HepG2 (cell line): ENCODE data around the gene SRRT. TPM values are rescaled to one million over a fixed set of nuclear protein-coding genes. Genes with fewer than 3 reads are reported as not detected.
A peak's percentile ranks its signal among the peaks of the same experiment; 100 is the strongest.

Experiments used
- E2F5 ChIP-seq: sonication (generic); formaldehyde crosslinking; conservative IDR thresholded peaks from 2 replicates; pipeline ENCODE4 v1.4.0; 2020; ENCODE audit warnings: missing genetic modification reagents
- ELF1 ChIP-seq: sonication (generic); formaldehyde crosslinking; IDR thresholded peaks from 2 replicates; pipeline ENCODE4 v1.4.0; 2020; ENCODE audit warnings: missing genetic modification reagents
- ETV5 ChIP-seq: IDR thresholded peaks from 2 replicates; pipeline ENCODE4 v1.6.1; 2018; ENCODE audit warnings: missing biosample characterization, missing genetic modification reagents, inconsistent platforms, borderline replicate concordance
- FOXO4 ChIP-seq: sonication (generic); formaldehyde crosslinking; conservative IDR thresholded peaks from 2 replicates; pipeline ENCODE4 v1.8.1; 2023; ENCODE audit warnings: missing genetic modification reagents
- GATAD1 ChIP-seq: IDR thresholded peaks from 2 replicates; pipeline ENCODE4 v1.6.1; 2016; ENCODE audit warnings: missing genetic modification reagents, missing compliant biosample characterization
- HNRNPH1 ChIP-seq: fragments of 200-400 bp; formaldehyde crosslinking; optimal IDR thresholded peaks from 2 replicates; pipeline ENCODE3; 2017; ENCODE audit warnings: mild to moderate bottlenecking, low read depth, low read length
- IRF1 ChIP-seq: sonication (generic); formaldehyde crosslinking; IDR thresholded peaks from 2 replicates; pipeline ENCODE4 v1.4.0; 2020; ENCODE audit warnings: low read depth, mild to moderate bottlenecking, missing genetic modification reagents
- NCOA5 ChIP-seq: sonication (generic); formaldehyde crosslinking; IDR thresholded peaks from 2 replicates; pipeline ENCODE4 v1.4.0; 2020; ENCODE audit warnings: missing genetic modification reagents
- NPAS2 ChIP-seq: sonication (generic); formaldehyde crosslinking; IDR thresholded peaks from 2 replicates; pipeline ENCODE4 v1.8.0; 2022; ENCODE audit warnings: mild to moderate bottlenecking, missing genetic modification reagents, borderline replicate concordance
- NR0B2 ChIP-seq: sonication (generic); formaldehyde crosslinking; IDR thresholded peaks from 2 replicates; pipeline ENCODE4 v1.4.0; 2020; ENCODE audit warnings: mild to moderate bottlenecking, missing genetic modification reagents
- NR2C2 ChIP-seq: sonication (generic); formaldehyde crosslinking; IDR thresholded peaks from 2 replicates; pipeline ENCODE4 v1.4.0; 2020; ENCODE audit warnings: missing genetic modification reagents, mild to moderate bottlenecking, moderate library complexity, borderline replicate concordance
- SALL1 ChIP-seq: sonication (generic); formaldehyde crosslinking; IDR thresholded peaks from 2 replicates; pipeline ENCODE4 v1.8.0; 2022; ENCODE audit warnings: mild to moderate bottlenecking, missing genetic modification reagents
- SNAPC2 ChIP-seq: sonication (generic); formaldehyde crosslinking; IDR thresholded peaks from 2 replicates; pipeline ENCODE4 v1.8.1; 2022; ENCODE audit warnings: mild to moderate bottlenecking, missing genetic modification reagents
- ZBTB14 ChIP-seq: sonication (generic); formaldehyde crosslinking; IDR thresholded peaks from 2 replicates; pipeline ENCODE4 v1.4.0; 2020; ENCODE audit warnings: missing genetic modification reagents
- ZNF3 ChIP-seq: IDR thresholded peaks from 2 replicates; pipeline ENCODE4 v1.7.0; 2017; ENCODE audit warnings: inconsistent platforms
- ZNF616 ChIP-seq: sonication (generic); formaldehyde crosslinking; IDR thresholded peaks from 2 replicates; pipeline ENCODE4 v1.5.0; 2020; ENCODE audit warnings: low read depth, mild to moderate bottlenecking, missing genetic modification reagents
- ZNF619 ChIP-seq: sonication (generic); formaldehyde crosslinking; IDR thresholded peaks from 2 replicates; pipeline ENCODE4 v1.4.0; 2020; ENCODE audit warnings: mild to moderate bottlenecking, missing genetic modification reagents
- ZNF670 ChIP-seq: sonication (generic); formaldehyde crosslinking; IDR thresholded peaks from 2 replicates; pipeline ENCODE4 v1.8.0; 2022; ENCODE audit warnings: mild to moderate bottlenecking, missing genetic modification reagents, borderline replicate concordance
- ZNF891 ChIP-seq: sonication (generic); formaldehyde crosslinking; IDR thresholded peaks from 2 replicates; pipeline ENCODE4 v1.5.0; 2020; ENCODE audit warnings: mild to moderate bottlenecking, missing genetic modification reagents
- polyA plus RNA-seq, 8 experiments: library from polyadenylated mRNA; depleted of rRNA in 3 of 8; stranded (reverse) in 7 of 8; unstranded in 1 of 8; fragments of >200 nt; fragmentation: Illumina TruSeq in 4 of 8; extraction: Trizol in 4 of 8; gene quantifications; 2 replicates each; pipeline versions ENCODE4 v1.2.1 to v1.2.3, GENCODE V29; 2011 to 2016; ENCODE audit warnings: low read depth in 4 of 8, missing spikeins in 1 of 8, mixed read lengths in 1 of 8; ENCODE audit not compliant: insufficient read depth in 1 of 8
- total RNA-seq, 5 experiments: library from RNA; depleted of rRNA; stranded (reverse); fragments of >200 nt; fragmentation: Illumina TruSeq; extraction: Trizol; gene quantifications; 2 replicates each; pipeline ENCODE4 v1.2.3, GENCODE V29; 2016; ENCODE audit warnings: low read depth in 1 of 5
- TF ChIP-seq, protein P1 (sequence below): sonication (generic); formaldehyde crosslinking; IDR thresholded peaks from 2 replicates; pipeline ENCODE4 v1.4.0; 2020; ENCODE audit warnings: missing genetic modification reagents
- TF ChIP-seq, protein P2 (sequence below): sonication (generic); formaldehyde crosslinking; IDR thresholded peaks from 2 replicates; pipeline ENCODE4 v1.9.0; 2021; ENCODE audit warnings: missing genetic modification reagents, mild to moderate bottlenecking, borderline replicate concordance

SRRT gene
- total and polyA plus RNA-seq, 2 of the 13 experiments (the other 11 are each of a cell fraction or from before 2014, with no cell fraction given): 26.2 to 106 TPM

DNA sequence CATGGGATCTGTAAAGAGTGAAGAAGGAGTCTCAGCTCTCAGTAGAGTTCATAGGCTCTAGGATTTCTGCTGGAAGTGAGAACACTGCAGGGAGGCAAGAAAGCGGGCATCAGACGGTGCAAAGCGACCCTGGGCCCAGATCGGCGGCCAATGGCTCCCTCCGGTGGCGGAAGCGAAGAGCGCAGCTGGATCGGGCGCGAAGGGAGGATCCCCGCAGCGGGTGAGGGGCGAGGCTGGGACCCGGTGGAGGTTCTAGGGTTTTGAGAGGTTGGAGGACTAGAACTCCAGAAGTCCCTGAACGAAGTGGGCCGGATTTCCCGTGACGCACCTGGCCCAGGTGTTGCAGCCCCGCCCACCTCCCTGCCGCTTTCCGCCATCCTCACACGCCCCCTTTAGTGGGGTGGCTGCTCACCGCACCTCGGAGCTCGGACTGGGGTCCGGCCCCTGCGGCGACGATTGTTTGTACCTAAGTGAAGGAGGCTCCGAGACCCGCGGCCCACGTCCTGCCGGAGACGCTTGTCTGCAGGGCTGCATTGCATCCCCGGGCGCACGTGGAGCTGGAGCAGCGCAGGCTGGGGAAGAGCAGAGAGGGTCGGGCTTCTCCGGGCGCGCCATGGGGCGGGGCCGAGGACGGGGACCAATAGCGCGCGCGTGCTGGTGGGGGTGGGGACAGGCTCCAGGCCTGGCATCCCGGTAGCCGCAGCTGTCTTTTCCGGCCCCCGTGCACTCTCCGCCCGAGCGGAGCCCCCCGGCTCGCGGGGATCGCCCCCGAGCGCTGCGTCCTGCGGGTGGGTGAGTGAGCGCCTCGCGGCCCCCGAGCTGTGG, 22.6 kb upstream of the SRRT start, which contains the start of gene SLC12A9 (continued):
- TF ChIP-seq ZNF619 (peak; percentile 62; the same call in 1 of the 2 replicates), ZNF3 (no peak), E2F5 (CRISPR knock-in tag) (no peak), GATAD1 (peak; percentile 31; the same call in 1 of the 2 replicates), ZBTB14 (no peak), NPAS2 (CRISPR knock-in tag) (no peak), ZNF891 (CRISPR knock-in tag) (0 out of 2 replicates have a peak, but pooled peaks have one; percentile 13), IRF1 (no peak), ELF1 (CRISPR knock-in tag) (no peak), NCOA5 (CRISPR knock-in tag) (no peak), NR2C2 (CRISPR knock-in tag) (no peak), ETV5 (CRISPR knock-in tag) (no peak), SALL1 (CRISPR knock-in tag) (peak; percentile 76), SNAPC2 (CRISPR knock-in tag) (no peak), NR0B2 (CRISPR knock-in tag) (peak; percentile 99; the same call in 1 of the 2 replicates), FOXO4 (CRISPR knock-in tag) (no peak), HNRNPH1 (no peak), ZNF616 (0 out of 2 replicates have a peak, but pooled peaks have one; percentile 77), ZNF670 (CRISPR knock-in tag) (no peak)
- TF ChIP-seq, protein P1, sequence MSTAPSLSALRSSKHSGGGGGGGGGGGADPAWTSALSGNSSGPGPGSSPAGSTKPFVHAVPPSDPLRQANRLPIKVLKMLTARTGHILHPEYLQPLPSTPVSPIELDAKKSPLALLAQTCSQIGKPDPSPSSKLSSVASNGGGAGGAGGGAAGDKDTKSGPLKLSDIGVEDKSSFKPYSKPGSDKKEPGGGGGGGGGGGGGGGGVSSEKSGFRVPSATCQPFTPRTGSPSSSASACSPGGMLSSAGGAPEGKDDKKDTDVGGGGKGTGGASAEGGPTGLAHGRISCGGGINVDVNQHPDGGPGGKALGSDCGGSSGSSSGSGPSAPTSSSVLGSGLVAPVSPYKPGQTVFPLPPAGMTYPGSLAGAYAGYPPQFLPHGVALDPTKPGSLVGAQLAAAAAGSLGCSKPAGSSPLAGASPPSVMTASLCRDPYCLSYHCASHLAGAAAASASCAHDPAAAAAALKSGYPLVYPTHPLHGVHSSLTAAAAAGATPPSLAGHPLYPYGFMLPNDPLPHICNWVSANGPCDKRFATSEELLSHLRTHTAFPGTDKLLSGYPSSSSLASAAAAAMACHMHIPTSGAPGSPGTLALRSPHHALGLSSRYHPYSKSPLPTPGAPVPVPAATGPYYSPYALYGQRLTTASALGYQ (CRISPR knock-in tag): no peak; the same call in 1 of the 2 replicates
- TF ChIP-seq, protein P2, sequence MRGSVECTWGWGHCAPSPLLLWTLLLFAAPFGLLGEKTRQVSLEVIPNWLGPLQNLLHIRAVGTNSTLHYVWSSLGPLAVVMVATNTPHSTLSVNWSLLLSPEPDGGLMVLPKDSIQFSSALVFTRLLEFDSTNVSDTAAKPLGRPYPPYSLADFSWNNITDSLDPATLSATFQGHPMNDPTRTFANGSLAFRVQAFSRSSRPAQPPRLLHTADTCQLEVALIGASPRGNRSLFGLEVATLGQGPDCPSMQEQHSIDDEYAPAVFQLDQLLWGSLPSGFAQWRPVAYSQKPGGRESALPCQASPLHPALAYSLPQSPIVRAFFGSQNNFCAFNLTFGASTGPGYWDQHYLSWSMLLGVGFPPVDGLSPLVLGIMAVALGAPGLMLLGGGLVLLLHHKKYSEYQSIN (CRISPR knock-in tag): no peak
